ENCODE data around the gene DTNA. TPM values are rescaled to one million over a fixed set of nuclear protein-coding genes. Genes with fewer than 3 reads are reported as not detected.

Gene DTNA
- total RNA-seq, 2 donors from 2014 or later, result 10.7 to 76.2 TPM

- Histone ChIP-seq H3K27me3 (replicated peaks; ENCODE audit: insufficient read depth) (no peaks in the 10 kb centered on the region), H3K27ac (no peak overlapping the region), H3K4me3 (no peak overlapping the region), H3K4me1 (replicated peaks) (no peaks in the 10 kb centered on the region), H3K36me3 (no peaks in the 10 kb centered on the region), H3K9me3 (no peaks in the 10 kb centered on the region)
- TF ChIP-seq CTCF (IDR thresholded peaks at IDR 0.05) (no peak), POLR2A (IDR thresholded peaks at IDR 0.05) (no peak), POLR2AphosphoS5 (IDR thresholded peaks at IDR 0.05) (no peak)
- intact Hi-C loops (cut with DNase I), result no loop called here
- WGBS, result 42% methylated on average over 6 of the region's 6 CpGs
- DNase-seq (ENCODE audit: low spot score), result no peak
These were observed 99.5 kb downstream of the DTNA start for GRCh38 chr18:34809451-34810072.

GRCh38 chr18:34816183-34816582 lies 106.1 kb downstream of the DTNA start:
- 82% methylated on average over 6 of the region's 6 CpGs for WGBS
- H3K9me3 ChIP-seq, result no peaks in the 10 kb centered on the region
- H3K36me3 ChIP-seq, result no peaks in the 10 kb centered on the region
- DNase-seq (ENCODE audit: low spot score), result no peak
- no peak overlapping the region for H3K4me3 ChIP-seq
- intact Hi-C loops (cut with DNase I), result no loop called here
- no peak overlapping the region for H3K27ac ChIP-seq
- H3K4me1 ChIP-seq (replicated peaks), result no peaks in the 10 kb centered on the region
- no peaks in the 10 kb centered on the region for H3K27me3 ChIP-seq (replicated peaks; ENCODE audit: insufficient read depth)
- no peak for TF ChIP-seq CTCF (IDR thresholded peaks at IDR 0.05)

GRCh38 chr18:34817636-34818035 lies 107.5 kb downstream of the DTNA start:
- DNase-seq (ENCODE audit: low spot score), result no peak
- no peaks in the 10 kb centered on the region for H3K4me1 ChIP-seq (replicated peaks)
- no peaks in the 10 kb centered on the region for H3K27me3 ChIP-seq (replicated peaks; ENCODE audit: insufficient read depth)
- intact Hi-C loops (cut with DNase I), result no loop called here
- H3K4me3 ChIP-seq, result no peak overlapping the region
- no peaks in the 10 kb centered on the region for H3K9me3 ChIP-seq
- no peaks in the 10 kb centered on the region for H3K36me3 ChIP-seq
- no peak overlapping the region for H3K27ac ChIP-seq
- WGBS, result 98% methylated on average over 2 of the region's 2 CpGs
- TF ChIP-seq POLR2A (IDR thresholded peaks at IDR 0.05) (no peak), CTCF (IDR thresholded peaks at IDR 0.05) (no peak), POLR2AphosphoS5 (IDR thresholded peaks at IDR 0.05) (no peak)

GRCh38 chr18:34818064-34818463 lies 108.0 kb downstream of the DTNA start:
- Histone ChIP-seq H3K4me3 (no peak overlapping the region), H3K27me3 (replicated peaks; ENCODE audit: insufficient read depth) (no peaks in the 10 kb centered on the region), H3K9me3 (no peaks in the 10 kb centered on the region), H3K36me3 (no peaks in the 10 kb centered on the region), H3K27ac (no peak overlapping the region), H3K4me1 (replicated peaks) (no peaks in the 10 kb centered on the region)
- DNase-seq (ENCODE audit: low spot score), result no peak
- 92% methylated on average over 5 of the region's 5 CpGs for WGBS
- TF ChIP-seq POLR2AphosphoS5 (IDR thresholded peaks at IDR 0.05) (no peak), POLR2A (IDR thresholded peaks at IDR 0.05) (no peak), CTCF (IDR thresholded peaks at IDR 0.05) (no peak)
- intact Hi-C loops (cut with DNase I), result no loop called here

GRCh38 chr18:34820360-34821065 lies 110.4 kb downstream of the DTNA start:
- no peaks in the 10 kb centered on the region for H3K36me3 ChIP-seq
- H3K27ac ChIP-seq, result no peak overlapping the region
- DNase-seq (ENCODE audit: low spot score), result no peak
- no peaks in the 10 kb centered on the region for H3K27me3 ChIP-seq (replicated peaks; ENCODE audit: insufficient read depth)
- intact Hi-C loops (cut with DNase I), result no loop called here
- H3K4me1 ChIP-seq (replicated peaks), result no peaks in the 10 kb centered on the region
- TF ChIP-seq CTCF (IDR thresholded peaks at IDR 0.05) (no peak), POLR2AphosphoS5 (IDR thresholded peaks at IDR 0.05) (no peak), POLR2A (IDR thresholded peaks at IDR 0.05) (no peak)
- no peak overlapping the region for H3K4me3 ChIP-seq
- WGBS, result 73% methylated on average over 7 of the region's 7 CpGs
- no peaks in the 10 kb centered on the region for H3K9me3 ChIP-seq

All from prostate gland (tissue), 2 donors.